IMR-90 (cell line): ENCODE data around the gene BDKRB1. TPM values are rescaled to one million over a fixed set of nuclear protein-coding genes. Genes with fewer than 3 reads are reported as not detected.

Experiments
- ATAC-seq: fragments of 200-7000 bp; cut with Tn5 transposase; 2 replicates; pipeline ENCODE4 v1.9.1; 2020; ENCODE audit warnings: low read depth, mild to moderate bottlenecking, moderate library complexity
- BruUV-seq: library from RNA; stranded (reverse); fragments of 400-500 nt; replicated peaks from 2 replicates; lab custom pipeline; 2021; lab: Mats Ljungman, UMichigan
- CTCF ChIA-PET: fragments of 300-600 bp; formaldehyde crosslinking; extraction: SDS; loops from one replicate; lab custom pipeline; 2021; ENCODE audit warnings: antibody characterized with exemption; lab: Yijun Ruan, JAX
- POLR2A ChIA-PET: fragments of 300-600 bp; sonication (Branson Sonifier 250); formaldehyde crosslinking; loops from one replicate; lab custom pipeline; 2022; ENCODE audit warnings: antibody characterized with exemption; ENCODE audit not compliant: unreplicated experiment; lab: Charles Lee
- DNase-seq: peaks from one replicate; pipeline ENCODE4 v3.0.0; 2013
- H2AFZ ChIP-seq: replicated peaks from 2 replicates; pipeline ENCODE3; 2013; ENCODE audit warnings: low read length, mild to moderate bottlenecking; ENCODE audit not compliant: poor library complexity
- H2AK5ac ChIP-seq: 2 replicates; pipeline ENCODE4 v1.6.1; 2013; ENCODE audit warnings: low read depth, low read length, inconsistent platforms
- H2AK9ac ChIP-seq: replicated peaks from 2 replicates; pipeline ENCODE3; 2013; ENCODE audit warnings: mild to moderate bottlenecking, low read depth, low read length, moderate library complexity; ENCODE audit not compliant: poor library complexity
- H2BK120ac ChIP-seq: 2 replicates; pipeline ENCODE4 v1.6.1; 2013; ENCODE audit warnings: low read depth, low read length, inconsistent platforms
- H2BK15ac ChIP-seq: 3 replicates; pipeline ENCODE4 v1.6.1; 2013; ENCODE audit warnings: low read depth, low read length, inconsistent platforms
- H2BK20ac ChIP-seq: 2 replicates; pipeline ENCODE4 v1.6.1; 2013; ENCODE audit warnings: low read depth, mild to moderate bottlenecking, inconsistent platforms, low read length, moderate library complexity
- H2BK5ac ChIP-seq: 2 replicates; pipeline ENCODE4 v1.6.1; 2013; ENCODE audit warnings: mild to moderate bottlenecking, low read depth, low read length, inconsistent platforms; ENCODE audit not compliant: poor library complexity, severe bottlenecking
- H3K14ac ChIP-seq: replicated peaks from 2 replicates; pipeline ENCODE4 v1.6.1; 2013; ENCODE audit warnings: low read depth, low read length, inconsistent platforms
- H3K18ac ChIP-seq: 2 replicates; pipeline ENCODE4 v1.6.1; 2013; ENCODE audit warnings: low read depth, low read length, control low read depth
- H3K23ac ChIP-seq: 2 replicates; pipeline ENCODE4 v1.6.1; 2013; ENCODE audit warnings: low read depth, low read length, inconsistent platforms
- H3K27ac ChIP-seq: 2 replicates; pipeline ENCODE4 v1.5.1; 2013; ENCODE audit warnings: mild to moderate bottlenecking, control low read depth, low read length; ENCODE audit not compliant: insufficient read depth
- H3K27me3 ChIP-seq: 2 replicates; pipeline ENCODE4 v1.6.1; 2013; ENCODE audit warnings: low read length; ENCODE audit not compliant: control insufficient read depth, insufficient read depth
- H3K36me3 ChIP-seq: 2 replicates; pipeline ENCODE4 v1.6.1; 2013; ENCODE audit warnings: low read length, mixed read lengths; ENCODE audit not compliant: control insufficient read depth, insufficient read depth
- H3K4ac ChIP-seq: 2 replicates; pipeline ENCODE4 v1.6.1; 2013; ENCODE audit warnings: low read depth, low read length, inconsistent platforms
- H3K4me1 ChIP-seq: 2 replicates; pipeline ENCODE4 v1.6.1; 2013; ENCODE audit warnings: low read length, mixed read lengths; ENCODE audit not compliant: control insufficient read depth, insufficient read depth
- H3K4me2 ChIP-seq: 2 replicates; pipeline ENCODE4 v1.6.1; 2013; ENCODE audit warnings: low read depth, mild to moderate bottlenecking, control low read depth, low read length, moderate library complexity
- H3K4me3 ChIP-seq: 2 replicates; pipeline ENCODE4 v1.5.1; 2013; ENCODE audit warnings: low read depth, mild to moderate bottlenecking, control low read depth, low read length, moderate library complexity; ENCODE audit not compliant: insufficient read depth
- H3K56ac ChIP-seq: 2 replicates; pipeline ENCODE4 v1.6.1; 2013; ENCODE audit warnings: low read length, inconsistent platforms; ENCODE audit not compliant: insufficient read depth; ENCODE audit errors: extremely low read depth
- H3K79me1 ChIP-seq, 2 experiments: 2 replicates each; pipeline ENCODE4 v1.6.1; 2013; ENCODE audit warnings: low read length in 2 of 2, inconsistent platforms in 1 of 2, low read depth in 1 of 2
- H3K9ac ChIP-seq: 2 replicates; pipeline ENCODE4 v1.6.1; 2013; ENCODE audit warnings: low read depth, low read length, control low read depth
- H3K9me1 ChIP-seq: 2 replicates; pipeline ENCODE4 v1.6.1; 2013; ENCODE audit warnings: low read length, inconsistent platforms; ENCODE audit not compliant: insufficient read depth
- H3K9me3 ChIP-seq: 2 replicates; pipeline ENCODE4 v1.6.1; 2013; ENCODE audit warnings: low read length; ENCODE audit not compliant: control insufficient read depth, insufficient read depth
- H4K20me1 ChIP-seq: 2 replicates; pipeline ENCODE4 v1.6.1; 2013; ENCODE audit warnings: low read length, inconsistent platforms; ENCODE audit not compliant: insufficient read depth
- H4K5ac ChIP-seq: 2 replicates; pipeline ENCODE4 v1.6.1; 2013; ENCODE audit warnings: mild to moderate bottlenecking, low read depth, low read length, control low read depth
- H4K8ac ChIP-seq, 2 experiments: 2 replicates each; pipeline ENCODE4 v1.6.1; 2013; ENCODE audit warnings: low read depth in 2 of 2, low read length in 2 of 2, control low read depth in 1 of 2, inconsistent platforms in 1 of 2
- H4K91ac ChIP-seq: 2 replicates; pipeline ENCODE4 v1.6.1; 2013; ENCODE audit warnings: low read depth, low read length, inconsistent platforms; ENCODE audit not compliant: insufficient read depth
- CEBPB ChIP-seq: IDR thresholded peaks from 2 replicates; pipeline ENCODE4 v1.6.1; 2012; ENCODE audit warnings: low read depth, low read length, improper control_type of control experiment
- CHD1 ChIP-seq: IDR thresholded peaks from 2 replicates; pipeline ENCODE4 v1.6.1; 2012; ENCODE audit warnings: low read depth, low read length, improper control_type of control experiment
- ELK1 ChIP-seq: fragments of 150-350 bp; IDR thresholded peaks from 2 replicates; pipeline ENCODE4 v1.6.1; 2016; ENCODE audit warnings: low read depth, mild to moderate bottlenecking, low read length, moderate library complexity, borderline replicate concordance
- MAFK ChIP-seq: IDR thresholded peaks from 2 replicates; pipeline ENCODE4 v1.6.1; 2012; ENCODE audit warnings: low read depth, low read length, improper control_type of control experiment
- MAZ ChIP-seq: IDR thresholded peaks from 2 replicates; pipeline ENCODE4 v1.6.1; 2012; ENCODE audit warnings: low read depth, mild to moderate bottlenecking, low read length, improper control_type of control experiment, moderate library complexity, borderline replicate concordance
- WGBS, 2 experiments: methylation state at CpG; one replicate each; pipeline versions ENCODE4 v1.1.5 to v1.1.7; 2013; ENCODE audit warnings: missing lambda C conversion rate in 2 of 2; ENCODE audit not compliant: insufficient read length in 1 of 2; ENCODE audit errors: extremely low coverage in 2 of 2; 5-methylcytosine and 5-hydroxymethylcytosine counted together
- dilution Hi-C: fragments of 300-500 bp; cut with HindIII; formaldehyde crosslinking; loops from one replicate; pipeline ENCODE4 v1.14.3; 2018; ENCODE audit warnings: low sequenced_read_pairs; ENCODE audit not compliant: unreplicated experiment
- in situ Hi-C: fragments of 300-500 bp; cut with MboI; formaldehyde crosslinking; loops from 3 replicates; pipeline ENCODE4 v1.14.3; 2019; ENCODE audit warnings: low sequenced_read_pairs, inconsistent platforms, mixed read lengths
- intact Hi-C: fragments of 100-400 bp; cut with micrococcal nuclease; formaldehyde crosslinking; loops from 2 replicates; pipeline ENCODE4 v1.10.0; 2022
- polyA plus RNA-seq, 3 experiments: library from polyadenylated mRNA; depleted of rRNA; stranded (reverse); fragments of >200 nt; gene quantifications; 2 replicates each; pipeline ENCODE4 v1.2.3, GENCODE V29; 2012; ENCODE audit warnings: low replicate concordance in 1 of 3
- total RNA-seq: library from RNA; depleted of rRNA; stranded (reverse); fragments of >200 nt; gene quantifications from 2 replicates; pipeline ENCODE4 v1.2.3, GENCODE V29; 2012

The BDKRB1 gene
- total and polyA plus RNA-seq, 2 of the 4 experiments (the other 2 are of a cell fraction), result 56.5 to 130 TPM

- TF ChIP-seq MAFK, result no peak
Observed at GRCh38 chr14:96285667-96286066, 29.7 kb downstream of the BDKRB1 start (continued).

- no peak overlapping the region for H2BK15ac ChIP-seq
- H3K36me3 ChIP-seq, result peaks cover 16% of the 10 kb centered on the region
- H2AK9ac ChIP-seq, result no peak overlapping the region
- H2BK5ac ChIP-seq, result peak overlapping the region; percentile 64
- ChIA-PET CTCF (interaction anchor here (0.6 to 1.3 kb wide), 3 partner anchors 9 to 185 kb away, joined by 3 read pairs; no protein-coding TSS in a partner anchor), POLR2A (no interaction called here)
- H3K4ac ChIP-seq, result 0 out of 2 replicates have a peak overlapping the region, but pooled peaks have one; percentile 7
- 0 out of 2 replicates have a peak, but pooled peaks cover 2% of the 10 kb centered on the region for H3K9me1 ChIP-seq
- DNase-seq, result no peak
- BruUV-seq, result no TSS peak
- H3K27me3 ChIP-seq, result no peaks in the 10 kb centered on the region
- no peak overlapping the region for H2BK20ac ChIP-seq
- no peak overlapping the region for H3K4me3 ChIP-seq
- no peak overlapping the region for H3K56ac ChIP-seq
- intact Hi-C loops (loop anchor here (10.0 kb wide), 1 partner anchor 219 kb away; the partner anchor contains the start of gene PAPOLA), in situ Hi-C loops (no loop called here), dilution Hi-C loops (no loop called here)
- no peak overlapping the region for H4K8ac ChIP-seq
- no peak overlapping the region for H3K14ac ChIP-seq
- no peak overlapping the region for H3K18ac ChIP-seq
- H3K27ac ChIP-seq, result peak overlapping the region; percentile 44; the same call in 1 of the 2 replicates
- TF ChIP-seq ELK1, result no peak
- TF ChIP-seq MAFK, result no peak
- TF ChIP-seq MAZ, result no peak
- TF ChIP-seq CHD1, result no peak
- TF ChIP-seq CEBPB, result no peak
- H3K9me3 ChIP-seq, result no peaks in the 10 kb centered on the region
- H3K23ac ChIP-seq, result no peak overlapping the region
- H4K91ac ChIP-seq, result no peak overlapping the region
- no peak for ATAC-seq
- H4K5ac ChIP-seq, result no peak overlapping the region
- H2BK120ac ChIP-seq, result no peak overlapping the region
- H3K4me1 ChIP-seq, result peaks cover 5% of the 10 kb centered on the region
- no peak overlapping the region for H2AK5ac ChIP-seq
- no peaks in the 10 kb centered on the region for H4K20me1 ChIP-seq
- H3K79me1 ChIP-seq, result peaks cover 0 to 3% of the 10 kb centered on the region in 2 experiments; a peak in 1 of 4 replicates
- peak overlapping the region; percentile 80; the same call in 1 of the 2 replicates for H3K4me2 ChIP-seq
- H2AFZ ChIP-seq, result no peak overlapping the region
- no CpG with 5 or more reads among the region's 1 CpG for WGBS, 2 experiments
- peak overlapping the region; percentile 2; the same call in 1 of the 2 replicates for H3K9ac ChIP-seq
Observed at GRCh38 chr14:96286251-96286650, 30.2 kb downstream of the BDKRB1 start.
